NOMO-1 (cell line): Measurements from ENCODE around the gene TRAIP.

Experiments used
- DNase-seq, 2 experiments: peaks; one replicate each; lab custom pipeline; 2025; ENCODE audit not compliant: unreplicated experiment in 2 of 2; lab: John Stamatoyannopoulos, UW

The TRAIP gene

DNA sequence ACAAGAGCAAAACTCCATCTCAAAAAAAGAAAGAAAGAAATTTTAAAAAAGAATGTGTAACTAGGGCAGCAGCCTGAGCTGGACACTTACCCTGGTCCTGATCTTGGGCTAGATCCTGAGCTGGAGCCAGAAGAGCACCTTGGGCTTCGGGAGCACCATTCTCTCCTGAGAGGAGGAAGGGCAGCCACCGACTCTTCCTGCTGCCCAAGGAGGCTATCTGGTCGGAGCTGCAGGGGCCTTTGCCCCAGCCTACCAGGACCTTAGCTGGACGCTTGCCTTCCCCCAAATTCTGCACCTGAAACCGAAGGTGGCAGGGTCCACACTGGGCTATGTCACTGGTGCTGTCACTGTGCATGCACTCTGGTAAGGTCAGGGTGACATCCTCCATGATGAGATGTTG, 20.2 kb upstream of the TRAIP start:
- no peak for DNase-seq

DNA sequence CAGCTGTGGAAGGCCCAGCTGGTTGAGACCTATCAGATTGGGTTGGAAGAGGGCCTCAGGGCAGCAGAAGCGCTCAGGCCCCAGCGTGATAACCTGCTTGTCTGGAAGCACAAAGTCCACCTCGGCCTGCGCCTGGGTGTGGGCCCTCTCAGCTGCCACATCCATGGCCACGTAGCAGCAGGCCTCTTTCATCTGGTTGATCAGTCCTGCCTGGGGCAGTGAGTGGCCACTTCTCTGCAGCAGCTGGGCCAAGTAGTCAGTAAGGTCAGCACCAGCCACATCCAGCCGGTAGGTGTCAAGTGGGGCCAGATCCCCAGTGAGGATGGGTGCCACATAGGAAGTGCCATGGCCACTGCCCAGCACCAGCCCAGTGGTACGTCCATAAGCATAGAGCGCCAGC, 17.3 kb upstream of the TRAIP start:
- DNase-seq: no peak

DNA sequence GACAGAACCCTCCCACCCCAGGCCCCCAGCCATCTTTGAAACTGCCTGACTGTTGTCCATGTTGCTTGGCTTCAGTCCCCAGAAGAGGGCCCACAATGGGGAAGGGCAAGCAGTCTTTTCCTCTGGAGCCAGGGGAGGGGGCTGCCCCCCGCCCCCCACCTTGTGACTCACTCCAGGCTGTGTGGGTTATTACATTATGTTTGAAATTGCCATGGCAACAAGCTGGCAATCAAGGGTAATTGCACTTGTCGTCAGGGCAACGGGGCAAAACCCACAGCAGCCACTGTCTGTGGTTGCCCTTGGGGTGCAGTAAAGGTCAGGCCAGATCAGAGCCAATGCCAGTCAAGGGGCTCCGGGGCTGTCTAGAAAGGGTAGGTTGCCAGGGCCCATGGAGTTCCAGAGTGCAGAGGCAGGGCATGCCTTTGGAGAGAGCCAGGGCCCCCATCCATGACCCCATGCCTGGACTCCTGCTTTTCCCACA, 16.5 kb upstream of the TRAIP start:
- DNase-seq: peak; percentile 61 to 86

DNA sequence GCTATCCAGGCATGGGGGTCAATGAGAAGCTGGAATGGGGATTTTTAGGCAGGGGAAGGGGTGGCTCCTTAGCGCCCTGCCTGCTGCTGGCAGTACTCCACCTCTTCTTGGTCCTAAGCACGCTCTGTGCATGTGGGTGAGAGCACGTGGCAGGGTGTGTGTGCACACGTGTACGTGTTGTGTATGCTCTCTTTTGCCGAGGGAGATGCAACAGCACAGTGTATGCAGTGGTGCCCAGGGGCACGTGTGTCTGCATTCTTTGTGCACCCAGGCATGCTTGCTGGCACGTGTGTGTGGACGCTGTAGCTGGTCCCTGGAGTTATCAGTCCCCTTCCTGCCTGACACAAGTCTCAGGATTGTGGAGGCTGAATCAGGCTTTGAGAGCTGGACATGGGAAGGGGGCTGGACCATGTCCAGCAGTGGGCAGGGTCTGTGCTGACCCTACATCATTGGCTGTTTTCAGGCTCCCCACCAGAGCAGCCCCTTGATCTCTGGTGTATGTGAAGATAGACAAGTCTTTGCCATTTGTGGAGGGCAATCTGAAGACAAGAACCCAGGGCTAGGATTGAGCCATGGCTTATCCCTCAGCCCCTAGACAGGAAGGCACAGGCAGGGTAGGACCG, 15.3 kb upstream of the TRAIP start:
- no peak for DNase-seq

DNA sequence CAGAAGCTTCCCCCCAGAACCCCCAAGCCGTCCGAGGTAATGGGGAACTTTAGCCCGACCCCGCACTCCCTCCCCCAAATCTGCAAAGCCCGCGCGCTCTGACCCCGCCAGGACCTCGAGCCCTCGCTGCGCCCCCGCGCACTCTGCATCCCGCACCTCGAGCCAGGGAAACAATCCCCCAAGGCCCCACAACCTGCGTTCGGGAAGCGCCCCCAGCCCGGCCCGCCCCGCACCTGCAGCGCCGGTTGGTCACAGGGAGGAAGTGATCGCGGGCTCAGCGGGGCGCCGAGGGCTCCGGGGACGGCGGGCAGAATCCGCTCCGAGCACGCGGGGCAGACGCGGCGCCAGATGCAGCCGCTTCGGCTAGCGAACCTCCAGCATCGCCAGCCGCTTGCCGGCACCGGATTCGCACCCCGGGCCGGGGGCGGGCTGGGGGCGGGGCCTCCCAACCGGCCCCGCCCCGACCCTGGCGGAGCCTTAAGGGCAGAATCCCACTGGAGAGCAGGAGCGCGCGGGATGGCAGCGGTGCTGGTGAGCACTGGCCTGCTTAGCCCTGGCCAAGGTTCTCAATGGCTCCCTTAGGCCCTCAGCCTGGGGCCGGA, 13.3 kb upstream of the TRAIP start, which contains the start of gene CAMKV:
Gene CAMKV, minus strand, starts transcription at position 382 of the 602 bp plus-strand sequence. CDS start 7,518 bp downstream, outside the sequence.
- peak; percentile 16 to 30 for DNase-seq

DNA sequence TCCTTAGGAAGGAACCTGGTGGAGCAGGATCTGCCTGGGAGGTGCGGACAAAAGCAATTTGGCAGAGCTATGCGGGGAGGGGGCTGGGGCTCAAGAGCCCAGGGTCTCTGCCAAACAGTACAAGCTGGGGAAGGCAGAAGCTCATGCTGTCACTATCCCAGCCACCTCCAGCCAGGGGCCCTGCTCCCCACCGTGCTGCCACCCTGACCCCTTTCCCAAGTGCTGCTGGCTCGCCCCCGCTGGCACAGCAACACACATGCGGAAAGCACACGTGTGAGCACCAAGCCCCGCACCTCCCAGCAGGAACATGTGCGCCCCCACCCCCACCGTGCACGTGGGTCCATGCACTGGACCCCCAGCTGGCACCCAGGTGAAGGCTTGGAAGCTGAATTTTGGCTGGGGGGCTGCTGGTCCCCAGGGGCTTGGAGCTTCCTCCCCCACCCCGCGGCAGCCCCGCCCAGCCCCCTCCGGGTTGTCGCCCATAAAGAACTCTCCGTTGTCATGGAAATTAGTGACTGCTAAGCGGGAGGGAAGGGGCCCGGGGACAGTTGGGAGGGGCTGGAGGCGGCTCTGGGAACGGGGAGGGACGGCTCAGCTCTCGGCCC, 12.6 kb upstream of the TRAIP start:
- DNase-seq: no peak

DNA sequence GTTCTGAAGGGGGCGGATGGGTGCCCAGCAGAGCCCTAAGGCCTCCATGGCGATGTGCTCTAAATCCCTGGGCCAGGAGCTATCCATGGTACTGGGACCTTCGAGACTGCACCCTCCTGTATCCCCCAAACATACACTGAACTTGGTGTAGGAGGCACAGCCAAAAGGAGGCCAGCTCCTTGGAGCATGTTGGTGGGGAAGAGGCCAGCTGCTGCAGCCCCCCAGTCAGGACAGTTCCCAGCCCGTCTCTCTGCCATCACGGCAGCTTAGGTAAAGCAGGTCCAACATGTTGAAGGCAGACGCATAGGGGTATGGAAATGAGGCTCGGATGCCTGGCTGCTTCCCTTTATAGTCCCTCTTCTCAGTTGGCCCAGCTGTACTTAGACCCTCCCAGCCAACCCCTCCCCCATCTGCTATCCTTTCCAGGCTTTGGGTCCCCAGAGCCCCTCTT, 11.5 kb upstream of the TRAIP start:
- peak; percentile 25 to 33 for DNase-seq

DNA sequence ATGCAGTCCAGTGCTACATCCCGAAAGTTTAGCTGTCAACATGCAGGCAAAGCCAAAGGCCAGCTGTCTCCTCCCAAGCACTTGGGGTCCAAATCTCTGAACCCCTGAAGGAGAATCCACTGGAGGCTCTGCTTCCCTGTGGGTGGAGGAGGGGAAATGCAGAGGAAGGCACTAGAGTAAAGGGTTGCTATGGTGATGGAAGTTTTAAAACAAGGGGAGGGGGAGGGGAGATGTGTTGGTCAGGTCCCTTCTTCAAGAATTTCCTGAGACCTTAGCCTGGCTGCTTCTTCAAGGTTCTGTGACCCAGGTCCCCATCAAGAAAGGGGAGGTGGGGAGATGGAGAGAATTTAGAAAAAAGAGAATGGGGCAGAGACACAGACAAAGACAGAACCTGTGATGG, 11.0 kb upstream of the TRAIP start:
- DNase-seq: no peak

DNA sequence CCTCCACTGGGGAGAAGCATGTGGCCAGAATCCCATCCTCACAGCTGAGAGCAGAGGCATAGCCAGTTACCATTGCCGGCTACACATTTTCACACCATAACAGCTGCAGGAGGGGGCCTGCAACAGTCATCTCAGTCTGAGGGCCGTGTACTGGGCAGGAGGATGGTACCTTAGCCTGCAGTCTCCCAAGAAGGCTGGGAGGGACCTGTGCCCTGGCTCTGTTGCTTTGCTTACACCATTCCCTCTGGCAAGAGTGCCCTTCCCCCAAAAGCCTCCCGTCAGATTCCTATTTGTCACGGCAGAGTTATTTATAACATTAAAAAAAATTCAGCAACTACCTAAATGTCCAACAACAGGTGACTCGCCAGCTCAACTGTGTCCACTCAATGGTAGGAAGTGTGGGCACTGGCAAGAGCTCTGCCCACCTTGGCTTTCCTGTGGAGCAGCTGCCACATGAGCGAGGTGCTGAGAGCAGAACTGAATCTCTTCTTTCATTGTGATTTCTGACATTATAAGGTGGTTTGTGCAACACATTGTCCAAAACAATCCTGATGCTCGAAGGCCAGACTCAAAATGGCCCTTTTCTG, 8.9 kb upstream of the TRAIP start:
- DNase-seq: no peak

DNA sequence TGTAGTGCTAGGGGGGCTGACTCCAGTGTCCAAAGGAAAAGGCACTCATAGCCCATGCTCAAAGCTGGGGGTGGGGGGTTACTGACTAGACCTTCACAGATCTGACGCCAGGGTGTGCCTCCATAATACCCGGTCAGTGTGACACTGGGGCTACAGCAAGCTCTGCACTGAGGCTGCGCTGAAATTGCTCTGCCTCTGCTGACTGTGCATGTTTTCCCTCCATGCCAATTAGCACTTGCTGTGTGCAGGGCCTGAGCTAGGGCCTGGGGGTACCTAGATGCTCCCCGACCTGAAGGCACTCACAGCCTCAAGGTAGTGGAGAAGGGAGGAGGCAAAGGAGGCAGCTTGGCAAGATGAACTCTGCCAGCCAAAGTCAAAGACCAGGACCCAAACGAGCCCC, 8.1 kb upstream of the TRAIP start:
- DNase-seq: no peak

DNA sequence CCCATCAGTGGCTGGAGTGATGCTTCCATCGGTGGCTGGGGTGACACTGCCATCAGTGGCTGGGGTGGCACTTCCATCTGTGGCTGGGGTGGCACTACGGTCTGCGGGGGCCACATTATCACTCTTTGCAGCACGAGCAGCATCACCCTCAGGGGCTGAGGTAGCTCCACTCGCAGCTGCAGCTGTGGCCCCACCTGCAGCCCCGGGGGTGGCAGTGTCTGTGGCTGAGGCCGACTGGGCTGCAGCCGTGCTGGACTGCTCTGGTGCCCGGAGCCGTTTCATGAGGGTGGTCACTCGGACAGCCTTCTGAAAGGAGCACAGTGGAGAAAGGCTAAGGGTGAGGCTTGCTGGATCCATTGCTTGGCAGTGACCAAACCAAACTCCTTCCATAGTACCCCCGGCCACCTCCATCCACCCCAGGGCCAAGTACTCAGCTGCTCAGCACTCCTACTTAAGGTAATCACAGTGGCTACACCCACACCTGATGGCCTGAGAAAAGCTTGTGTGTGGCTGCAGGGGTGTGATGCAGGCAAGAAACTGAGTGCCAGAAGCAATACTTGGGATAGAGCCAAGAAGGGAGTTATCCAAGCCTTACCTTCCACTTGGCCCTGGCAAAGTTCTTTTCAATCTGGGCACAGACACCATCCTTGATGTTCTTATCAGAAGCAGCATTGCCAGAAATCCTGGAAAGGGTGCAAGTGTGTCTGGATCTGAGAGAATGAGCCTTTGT, 3.4 kb upstream of the TRAIP start:
- no peak for DNase-seq

DNA sequence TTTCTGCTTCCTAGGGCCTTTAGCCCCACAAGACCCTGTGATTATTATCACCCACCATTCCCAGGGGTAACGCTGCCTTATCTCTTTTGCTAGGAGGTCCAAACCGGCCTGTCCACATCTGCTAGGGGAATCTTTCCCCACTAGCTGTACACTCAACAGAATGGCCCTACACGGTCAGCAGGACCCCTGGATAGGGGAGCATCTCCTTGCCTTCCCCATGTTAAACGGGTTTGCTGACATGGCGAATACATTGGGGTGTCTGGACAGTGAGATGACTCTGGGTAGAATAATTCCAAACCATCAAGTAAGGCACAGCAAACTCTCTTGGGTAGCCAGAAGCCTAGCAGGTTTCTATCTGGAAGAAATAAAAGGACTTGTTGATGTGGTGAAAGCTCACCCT, 702 bp downstream of the TRAIP start:
- DNase-seq: no peak

DNA sequence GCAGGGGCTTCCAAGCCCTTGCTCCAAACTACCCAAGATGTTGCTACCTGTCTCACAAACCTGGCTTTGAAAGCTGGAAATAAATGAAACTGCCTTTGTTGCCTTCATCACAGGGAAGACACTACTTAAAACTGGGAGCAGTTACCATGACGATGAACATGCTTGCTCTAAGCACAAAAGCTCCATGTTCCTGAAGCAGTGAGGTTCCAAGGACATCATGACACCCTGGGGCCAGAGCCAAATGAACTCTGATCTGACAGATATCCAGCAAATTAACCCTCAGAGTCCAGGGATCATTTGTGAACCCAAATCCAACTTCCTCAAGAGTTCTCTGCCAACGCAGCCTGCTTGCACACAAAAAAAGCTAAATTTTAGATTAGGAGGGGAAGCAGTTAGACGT, 10.7 kb downstream of the TRAIP start:
- no peak for DNase-seq

DNA sequence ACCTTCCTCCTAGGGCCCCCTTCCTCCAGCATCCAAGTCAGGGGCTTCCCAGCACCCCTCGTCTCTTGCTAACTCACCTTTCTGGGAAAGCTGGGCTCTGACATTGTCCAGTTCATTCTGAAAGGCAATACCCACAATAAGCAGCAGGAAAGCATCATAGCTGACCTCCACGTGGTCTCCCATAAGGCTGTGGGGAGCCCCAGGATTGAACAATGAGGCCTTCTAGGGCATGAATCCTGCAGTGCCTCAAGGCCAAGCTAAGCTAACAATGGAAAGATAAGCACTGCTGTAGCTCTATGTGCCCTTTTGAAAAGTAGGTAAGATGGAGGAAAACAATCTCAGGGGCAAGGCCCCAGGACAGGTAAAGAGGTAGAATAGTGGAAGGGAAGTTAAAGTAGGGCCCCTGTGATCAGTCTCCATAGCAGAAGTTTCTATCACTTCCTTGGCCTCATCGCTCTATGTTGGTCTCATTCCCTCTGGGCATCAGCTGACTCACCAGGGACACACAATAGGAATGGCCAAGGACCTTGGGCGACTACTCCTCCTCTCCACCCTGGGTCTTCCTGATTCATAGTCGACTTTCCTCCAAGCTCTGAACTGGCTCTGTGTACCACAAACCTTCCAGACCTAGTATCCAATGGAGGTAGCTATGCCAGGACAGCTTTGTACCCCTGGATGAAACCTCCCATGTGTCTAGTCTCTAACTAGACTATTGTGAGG, 11.7 kb downstream of the TRAIP start:
- DNase-seq: no peak

DNA sequence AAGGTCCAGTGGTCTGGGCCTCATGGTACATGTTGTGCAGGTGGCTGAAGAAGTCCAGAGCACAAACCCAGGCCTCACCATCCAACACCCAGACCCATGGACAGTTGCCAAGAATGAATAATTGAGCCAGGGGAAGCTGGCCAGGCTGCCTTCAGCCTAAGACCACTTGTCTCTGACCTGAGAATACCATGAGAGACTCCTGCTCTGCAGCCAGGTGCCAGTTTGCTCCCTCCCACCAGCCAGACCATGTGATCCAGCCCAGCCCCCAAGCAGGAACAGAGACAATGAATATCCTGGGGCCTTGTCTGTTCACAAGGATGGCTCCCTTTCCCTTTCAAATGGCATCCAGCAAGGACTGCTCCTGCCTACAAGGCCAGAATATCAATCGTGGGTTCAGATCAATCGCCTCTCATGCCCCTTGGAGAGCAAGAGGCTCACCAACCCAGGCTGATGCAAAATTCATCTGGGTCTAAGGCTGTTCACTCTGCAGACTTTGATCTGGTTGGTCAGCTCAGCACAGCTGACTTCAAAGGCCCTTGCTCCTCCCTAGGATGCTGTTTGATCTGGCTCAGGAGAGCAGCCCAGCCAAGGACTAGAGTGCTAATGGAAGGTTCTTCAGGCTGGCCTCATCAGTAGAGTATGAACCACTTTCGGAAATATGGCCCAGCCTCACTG, 13.4 kb downstream of the TRAIP start:
- DNase-seq: no peak

DNA sequence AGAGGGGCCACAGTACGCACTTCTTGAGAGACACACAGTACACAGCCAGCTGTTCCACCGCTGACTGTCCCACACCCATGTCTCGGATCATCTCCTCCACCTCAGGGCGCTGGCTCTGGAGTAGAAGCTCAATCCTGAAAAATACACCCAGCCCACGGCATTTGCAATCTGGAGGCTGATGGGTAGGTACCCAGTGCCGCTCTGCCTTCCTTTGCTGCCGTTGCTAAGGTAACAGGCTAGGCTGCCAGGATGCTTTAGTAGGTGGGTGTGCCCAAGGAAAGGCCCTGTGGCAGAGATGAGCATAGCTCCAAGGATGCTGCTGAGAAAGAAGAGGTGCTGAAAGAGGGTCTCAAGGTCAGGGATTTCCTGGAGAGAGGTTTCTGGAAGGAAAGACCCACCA, 14.6 kb downstream of the TRAIP start:
- DNase-seq: no peak

DNA sequence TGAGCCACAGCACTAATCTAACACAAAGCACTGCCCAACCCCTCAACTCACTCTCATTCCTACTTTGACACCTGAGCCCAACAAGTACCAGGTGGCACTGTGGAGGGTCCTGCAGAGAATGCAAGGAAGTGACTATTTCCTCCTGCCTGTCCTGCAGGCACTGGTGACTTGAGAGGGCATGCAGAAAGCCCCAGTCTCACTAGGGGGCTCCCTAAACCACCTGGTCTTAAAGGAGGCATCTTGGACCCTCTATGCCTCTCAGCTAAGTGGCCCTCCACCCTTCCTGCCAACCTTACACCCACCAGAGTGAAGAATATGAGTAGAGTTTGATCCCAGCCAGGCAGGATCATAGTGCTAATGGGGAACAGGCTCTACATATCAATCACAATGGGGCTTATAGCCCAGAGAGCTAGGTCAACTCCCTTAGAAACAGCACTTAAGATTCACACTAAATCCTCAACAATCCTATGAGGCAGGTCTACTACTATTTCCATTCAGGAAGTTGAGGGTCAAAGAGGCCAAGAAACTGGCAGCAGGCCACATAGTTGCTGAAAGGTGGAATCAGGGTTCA, 15.2 kb downstream of the TRAIP start:
- peak; percentile 22 to 38 for DNase-seq

DNA sequence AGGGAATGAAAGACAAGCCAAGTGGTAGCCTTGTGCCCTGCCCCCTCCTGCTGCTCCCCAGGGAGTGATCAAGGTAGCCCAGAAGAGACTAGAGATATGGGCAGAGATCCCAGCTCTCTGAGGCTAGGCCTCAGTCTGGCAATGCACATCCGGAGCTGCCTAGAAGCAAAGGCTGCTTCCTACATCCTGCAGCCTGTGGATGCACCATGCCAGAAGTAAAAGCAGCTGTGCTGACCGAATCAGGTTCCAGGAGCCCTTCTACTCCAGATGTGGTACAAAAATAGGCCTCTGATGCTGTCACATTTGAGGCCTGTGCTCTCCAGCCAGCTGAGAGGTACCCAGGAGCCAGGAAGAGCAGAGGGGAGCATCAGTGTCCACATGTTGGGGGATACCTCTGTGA, 16.0 kb downstream of the TRAIP start:
- no peak for DNase-seq

DNA sequence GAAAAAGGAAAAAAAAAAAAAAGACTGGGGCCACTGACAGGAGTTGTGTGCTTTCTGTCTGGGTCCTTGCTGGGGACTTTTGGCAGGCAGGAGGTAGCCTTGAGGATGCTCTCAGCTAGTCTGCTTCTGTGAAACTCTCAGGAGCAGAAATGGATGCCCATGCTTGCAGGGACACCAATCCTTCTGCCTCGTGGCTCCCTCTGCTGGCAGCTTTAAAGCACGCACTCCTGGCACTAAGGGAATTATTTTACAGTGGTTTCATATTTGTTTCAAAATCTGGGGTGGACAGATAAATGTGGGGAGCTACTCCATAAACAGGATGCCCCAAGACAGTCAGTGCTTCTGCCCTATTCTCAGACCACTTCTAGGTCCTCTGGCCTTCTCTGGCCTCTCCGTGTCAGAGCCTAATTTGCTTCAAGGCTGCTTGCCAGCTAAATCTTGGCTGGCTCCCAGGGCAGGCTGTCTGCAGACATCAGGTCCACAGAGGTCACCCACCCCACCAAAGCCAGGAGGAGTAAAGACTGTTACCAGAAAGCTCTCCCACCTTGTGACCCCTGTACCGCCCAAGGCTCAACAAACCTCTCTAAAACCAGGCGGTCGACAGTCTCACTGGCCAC, 17.1 kb downstream of the TRAIP start:
- DNase-seq: peak; percentile 54 to 79
